ENCODE measurements around the gene C1orf116. TPM values are rescaled to one million over a fixed set of nuclear protein-coding genes. Genes with fewer than 3 reads are reported as not detected.

Gene C1orf116
- total RNA-seq, 1 donor from 2014 or later = 0.13 TPM

GRCh38 chr1:207035877-207036551, 3.5 kb upstream of the C1orf116 start:
- no peak for DNase-seq (ENCODE audit: low read depth)

DNA sequence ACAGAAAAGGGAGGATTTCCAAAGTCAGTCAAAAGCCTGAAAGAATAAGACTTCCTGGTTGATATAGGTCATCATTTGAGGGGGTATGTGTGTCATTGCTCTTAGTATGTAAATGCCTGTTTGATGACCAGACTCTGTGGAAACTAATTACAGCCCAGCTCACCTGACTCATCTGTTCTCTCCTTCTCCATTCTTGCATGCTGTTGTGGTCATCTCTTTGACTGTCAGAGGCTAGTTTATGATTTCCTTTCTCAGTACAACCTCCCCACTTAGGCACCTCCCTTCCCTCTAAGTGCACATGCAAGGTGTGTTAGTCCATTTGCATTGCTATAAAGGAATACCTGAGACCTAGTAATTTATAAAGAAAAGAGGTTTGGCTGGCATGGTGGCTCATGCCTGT, 2.4 kb upstream of the C1orf116 start:
- no peak for DNase-seq (ENCODE audit: low read depth)

DNA sequence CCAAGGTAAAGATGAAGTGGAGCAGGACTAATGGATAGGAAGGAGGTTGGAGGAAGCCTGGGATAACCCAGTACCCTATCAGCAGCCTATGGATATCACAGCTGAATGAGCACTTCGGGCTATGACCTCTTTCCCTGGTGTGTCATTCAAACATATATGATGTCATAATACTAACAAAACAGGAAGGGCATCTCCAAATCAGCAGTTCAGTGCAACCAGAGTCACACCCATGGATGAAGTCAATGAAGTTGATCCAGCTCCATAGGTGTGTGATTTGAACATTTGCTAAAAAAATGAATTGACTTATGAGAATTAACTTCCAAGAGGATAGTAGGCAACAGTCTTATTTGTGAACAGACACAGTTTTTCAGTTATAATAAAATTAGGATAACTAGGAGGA, 1.7 kb upstream of the C1orf116 start:
- no peak for DNase-seq (ENCODE audit: low read depth)

DNA sequence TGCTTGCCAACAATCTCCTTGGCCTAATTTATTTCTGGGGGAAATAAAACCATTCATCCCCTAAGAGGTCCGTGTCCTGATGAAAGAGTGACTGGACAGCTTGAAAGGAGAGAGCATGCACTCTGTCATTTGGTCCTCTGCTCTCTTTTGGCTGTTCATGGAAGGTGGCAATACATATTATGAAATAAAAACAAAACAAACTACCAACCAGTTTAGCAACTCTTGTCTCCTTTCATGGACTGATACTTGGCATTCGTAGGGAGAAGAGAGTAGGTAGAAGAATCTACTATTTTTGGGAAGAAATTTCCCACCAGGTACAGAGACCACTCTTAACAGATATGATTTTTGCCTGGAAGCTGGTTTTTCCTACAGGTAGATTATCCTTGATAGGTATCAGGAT, 746 bp upstream of the C1orf116 start:
- DNase-seq (ENCODE audit: low read depth) = no peak

DNA sequence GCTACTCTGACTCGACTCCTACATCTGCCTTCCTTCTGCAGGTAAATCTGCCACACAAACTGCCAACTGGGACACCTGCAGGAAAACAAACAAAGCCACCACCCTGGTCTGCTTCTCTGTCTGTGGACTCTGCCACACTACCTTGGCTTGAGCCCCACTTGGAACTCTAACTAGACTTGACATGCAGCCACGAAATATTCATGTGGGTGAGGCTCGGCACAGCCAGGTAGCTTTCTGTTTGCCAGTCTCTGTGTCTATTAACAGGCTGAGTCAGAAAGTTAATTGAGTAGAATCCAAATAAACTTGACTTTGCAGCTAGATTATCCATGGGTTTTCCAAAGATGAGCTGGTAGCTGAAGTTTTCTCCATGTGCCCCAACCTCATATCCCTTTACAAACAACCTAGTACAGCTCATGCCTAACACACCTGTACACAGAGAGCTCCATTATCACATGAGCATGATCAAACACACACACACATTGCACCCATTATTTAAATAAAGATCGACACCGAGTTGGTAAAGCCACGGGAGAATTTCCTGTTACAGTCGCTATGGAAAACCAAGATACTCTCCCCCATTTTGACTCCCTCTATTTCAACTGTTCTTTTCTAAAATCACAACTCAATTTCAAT, 808 bp downstream of the C1orf116 start:
- no peak for DNase-seq (ENCODE audit: low read depth)

- DNase-seq (ENCODE audit: low read depth) = no peak
Measured at GRCh38 chr1:207031016-207031415, 1.5 kb downstream of the C1orf116 start.

DNA sequence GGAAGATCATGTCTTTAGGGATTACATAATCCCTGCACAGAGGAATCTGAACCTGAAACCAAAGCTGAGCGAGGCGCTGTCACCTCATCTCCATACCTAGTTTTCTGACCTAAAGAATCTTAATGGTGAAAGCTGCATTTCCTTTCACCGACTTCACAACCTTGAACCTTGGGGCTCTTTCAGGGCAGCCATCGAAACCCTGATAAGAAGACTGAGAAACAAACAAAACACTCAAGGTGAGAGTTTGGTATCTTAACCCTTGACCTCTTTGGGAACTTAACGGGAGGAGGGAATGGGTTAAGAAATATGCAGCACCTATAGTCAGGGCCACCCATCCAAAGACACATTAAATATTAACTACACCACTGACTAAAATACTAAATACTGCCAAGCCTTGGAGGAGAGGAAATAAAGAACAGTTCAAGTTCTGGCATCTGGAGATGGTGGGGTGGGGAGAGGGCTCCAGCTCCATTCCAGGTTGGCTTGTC, 2.0 kb downstream of the C1orf116 start:
- no peak for DNase-seq (ENCODE audit: low read depth)

GRCh38 chr1:207029701-207030521, 2.6 kb downstream of the C1orf116 start:
- DNase-seq (ENCODE audit: low read depth) = no peak

- DNase-seq (ENCODE audit: low read depth) = no peak
Measured at GRCh38 chr1:207028884-207029650, 3.5 kb downstream of the C1orf116 start.

GRCh38 chr1:207027921-207028320, 4.6 kb downstream of the C1orf116 start:
- DNase-seq (ENCODE audit: low read depth) = no peak

DNA sequence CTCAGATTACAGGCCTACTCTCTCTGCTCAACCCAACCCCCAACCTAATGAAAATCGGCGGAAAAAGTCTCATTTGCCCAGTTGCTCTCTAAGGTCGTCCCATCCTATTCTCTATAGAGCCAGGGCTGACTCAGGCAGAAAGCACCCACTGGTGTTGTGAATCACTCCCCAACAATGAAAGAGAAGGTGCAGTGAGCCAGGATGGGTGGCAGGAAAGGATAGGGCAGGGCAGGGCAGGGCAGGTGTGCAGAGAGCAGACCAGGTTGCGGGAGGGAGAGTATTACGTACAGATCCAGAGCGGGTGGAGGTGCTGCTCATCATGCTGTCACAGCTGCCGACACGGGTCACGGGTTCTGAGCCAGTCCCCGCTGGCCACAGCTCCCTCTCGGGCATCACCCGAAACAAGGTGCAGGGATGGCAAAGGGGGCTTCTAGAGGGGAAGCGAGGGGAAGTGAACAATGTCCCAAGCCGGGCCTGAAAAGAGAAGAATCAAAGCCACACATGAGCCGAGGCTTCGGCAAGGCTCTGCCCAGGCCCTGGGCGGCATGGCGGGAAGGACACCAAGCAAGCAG, 5.3 kb downstream of the C1orf116 start:
- DNase-seq (ENCODE audit: low read depth) = peak; percentile 30

GRCh38 chr1:207026104-207026534, 6.4 kb downstream of the C1orf116 start:
- peak; percentile 49 for DNase-seq (ENCODE audit: low read depth)

GRCh38 chr1:207025146-207025880, 7.2 kb downstream of the C1orf116 start:
- no peak for DNase-seq (ENCODE audit: low read depth)

DNA sequence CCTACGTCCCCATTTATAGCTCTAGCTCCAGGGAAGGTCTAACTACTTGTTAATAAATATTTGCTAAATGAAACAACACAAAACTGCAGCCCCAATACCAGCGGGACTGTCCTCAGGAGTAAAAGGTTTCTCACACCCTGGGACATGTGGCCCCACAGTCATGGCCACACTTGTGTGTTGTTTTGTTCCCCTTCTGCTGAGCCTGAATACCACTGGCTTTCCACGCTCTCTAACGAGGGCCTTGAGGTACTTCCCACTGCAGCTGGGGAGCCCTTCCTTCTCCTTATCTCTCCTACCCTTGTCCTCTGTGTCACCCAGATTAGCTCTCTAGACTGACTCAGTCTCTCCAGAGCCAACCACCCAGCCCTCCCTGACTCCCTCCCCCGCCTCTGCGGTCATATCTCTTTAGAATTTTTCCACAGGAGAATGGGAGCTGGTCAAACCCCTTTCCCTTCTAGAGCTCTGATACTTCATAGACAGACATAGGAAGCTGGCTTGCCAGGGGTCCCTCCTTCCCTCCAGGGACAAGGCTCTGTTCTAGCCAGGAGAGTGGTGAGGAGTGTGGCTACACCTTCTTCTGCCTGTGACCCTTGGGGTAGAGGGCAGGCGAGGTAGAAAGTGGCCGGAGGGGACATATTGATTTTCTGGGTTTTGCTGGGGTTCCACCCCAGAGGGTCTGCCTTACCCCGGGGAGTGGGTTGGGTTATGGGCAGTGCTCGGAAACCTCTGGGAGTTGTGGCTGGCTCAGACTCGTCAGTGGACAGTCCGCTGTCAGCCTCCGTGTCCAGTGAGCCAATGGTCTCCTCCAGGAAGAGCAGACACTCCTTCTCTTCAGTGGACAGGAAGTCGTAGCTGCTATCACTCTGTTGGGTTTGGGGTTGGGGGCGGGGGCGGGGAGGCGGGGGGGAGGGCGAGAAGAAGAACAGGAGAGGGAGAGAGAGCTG, 8.1 kb downstream of the C1orf116 start:
- no peak for DNase-seq (ENCODE audit: low read depth)

- DNase-seq (ENCODE audit: low read depth) = no peak
Measured at GRCh38 chr1:207022996-207023679, 9.4 kb downstream of the C1orf116 start.

DNA sequence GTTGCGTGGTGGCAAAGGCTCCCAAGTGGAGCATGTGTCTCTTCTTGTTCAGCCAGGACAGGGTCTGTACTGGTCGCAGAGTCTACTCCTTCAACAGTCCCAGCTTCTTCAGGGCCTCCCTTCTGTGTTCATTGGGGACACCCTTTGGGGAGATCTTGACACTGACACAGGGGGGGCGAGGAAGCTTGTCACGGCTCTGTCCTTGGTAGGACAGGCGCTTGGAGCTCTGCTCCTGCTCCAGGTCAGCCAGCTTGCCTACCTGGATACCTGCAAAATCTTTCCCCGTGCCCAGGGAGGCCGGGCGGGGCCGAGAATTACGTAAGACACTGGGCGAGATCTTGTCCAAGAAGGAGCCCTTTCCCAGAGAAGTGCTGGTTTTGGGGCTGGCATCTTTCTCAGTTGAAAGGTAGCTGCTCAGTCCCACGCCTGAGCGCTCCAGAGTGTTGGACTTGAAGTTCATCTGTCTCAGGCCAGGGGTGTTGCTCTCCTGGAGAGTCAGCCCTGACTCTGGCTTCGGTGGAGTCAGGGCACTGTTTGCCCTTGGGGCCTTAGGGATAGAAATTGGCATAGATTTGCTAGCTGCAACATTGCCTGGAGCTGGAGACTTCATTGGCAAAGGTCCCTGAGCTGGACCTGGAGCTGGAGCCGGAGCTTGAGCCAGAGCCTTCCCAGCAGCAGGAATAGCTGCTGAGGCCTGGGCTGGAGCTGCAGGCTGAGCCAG, 10.5 kb downstream of the C1orf116 start:
- DNase-seq (ENCODE audit: low read depth) = no peak

- DNase-seq (ENCODE audit: low read depth) = no peak
Measured at GRCh38 chr1:207021139-207021861, 11.3 kb downstream of the C1orf116 start.
